Measurements from ENCODE around the gene RAD51.

GRCh38 chr15:40684381-40684780 is 10.6 kb upstream of the RAD51 start:
- TF ChIP-seq, protein P1, sequence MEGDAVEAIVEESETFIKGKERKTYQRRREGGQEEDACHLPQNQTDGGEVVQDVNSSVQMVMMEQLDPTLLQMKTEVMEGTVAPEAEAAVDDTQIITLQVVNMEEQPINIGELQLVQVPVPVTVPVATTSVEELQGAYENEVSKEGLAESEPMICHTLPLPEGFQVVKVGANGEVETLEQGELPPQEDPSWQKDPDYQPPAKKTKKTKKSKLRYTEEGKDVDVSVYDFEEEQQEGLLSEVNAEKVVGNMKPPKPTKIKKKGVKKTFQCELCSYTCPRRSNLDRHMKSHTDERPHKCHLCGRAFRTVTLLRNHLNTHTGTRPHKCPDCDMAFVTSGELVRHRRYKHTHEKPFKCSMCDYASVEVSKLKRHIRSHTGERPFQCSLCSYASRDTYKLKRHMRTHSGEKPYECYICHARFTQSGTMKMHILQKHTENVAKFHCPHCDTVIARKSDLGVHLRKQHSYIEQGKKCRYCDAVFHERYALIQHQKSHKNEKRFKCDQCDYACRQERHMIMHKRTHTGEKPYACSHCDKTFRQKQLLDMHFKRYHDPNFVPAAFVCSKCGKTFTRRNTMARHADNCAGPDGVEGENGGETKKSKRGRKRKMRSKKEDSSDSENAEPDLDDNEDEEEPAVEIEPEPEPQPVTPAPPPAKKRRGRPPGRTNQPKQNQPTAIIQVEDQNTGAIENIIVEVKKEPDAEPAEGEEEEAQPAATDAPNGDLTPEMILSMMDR (conservative IDR thresholded peaks at IDR 0.05): no peak
- TF ChIP-seq EZH2 (IDR thresholded peaks at IDR 0.05; ENCODE audit: low read depth): no peak

Measured in PC-9 (cell line).